GM19467 (cell line): ENCODE measurements around the gene DDIAS.
"Not testable (repeated sequence)": the region's sequence is repeated elsewhere in the genome, so short reads cannot be mapped to it uniquely, and the experiment has no call there.

Source experiments
- ATAC-seq: cut with Tn5 transposase; IDR thresholded peaks from one replicate; pipeline ENCODE4 v1.9.1; 2021; ENCODE audit warnings: mild to moderate bottlenecking, moderate library complexity; ENCODE audit not compliant: unreplicated experiment

Gene DDIAS, protein sequence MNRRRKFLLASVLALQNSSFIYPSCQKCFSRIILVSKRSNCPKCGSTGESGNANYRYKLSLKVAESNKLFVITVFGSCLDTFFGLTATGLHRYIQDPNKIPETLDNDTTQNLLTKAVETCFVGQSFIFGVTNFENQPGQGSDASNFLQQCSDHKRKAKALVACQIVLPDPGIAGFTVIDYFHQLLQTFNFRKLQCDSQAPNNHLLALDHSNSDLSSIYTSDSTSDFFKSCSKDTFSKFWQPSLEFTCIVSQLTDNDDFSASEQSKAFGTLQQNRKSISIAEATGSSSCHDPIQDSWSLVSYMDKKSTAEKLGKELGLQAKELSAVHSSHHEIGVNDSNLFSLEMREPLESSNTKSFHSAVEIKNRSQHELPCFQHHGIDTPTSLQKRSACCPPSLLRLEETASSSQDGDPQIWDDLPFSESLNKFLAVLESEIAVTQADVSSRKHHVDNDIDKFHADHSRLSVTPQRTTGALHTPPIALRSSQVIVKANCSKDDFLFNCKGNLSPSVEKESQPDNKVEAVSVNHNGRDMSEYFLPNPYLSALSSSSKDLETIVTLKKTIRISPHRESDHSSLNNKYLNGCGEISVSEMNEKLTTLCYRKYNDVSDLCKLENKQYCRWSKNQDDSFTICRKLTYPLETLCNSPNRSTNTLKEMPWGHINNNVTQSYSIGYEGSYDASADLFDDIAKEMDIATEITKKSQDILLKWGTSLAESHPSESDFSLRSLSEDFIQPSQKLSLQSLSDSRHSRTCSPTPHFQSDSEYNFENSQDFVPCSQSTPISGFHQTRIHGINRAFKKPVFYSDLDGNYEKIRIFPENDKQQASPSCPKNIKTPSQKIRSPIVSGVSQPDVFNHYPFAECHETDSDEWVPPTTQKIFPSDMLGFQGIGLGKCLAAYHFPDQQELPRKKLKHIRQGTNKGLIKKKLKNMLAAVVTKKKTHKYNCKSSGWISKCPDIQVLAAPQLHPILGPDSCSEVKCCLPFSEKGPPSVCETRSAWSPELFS

DNA sequence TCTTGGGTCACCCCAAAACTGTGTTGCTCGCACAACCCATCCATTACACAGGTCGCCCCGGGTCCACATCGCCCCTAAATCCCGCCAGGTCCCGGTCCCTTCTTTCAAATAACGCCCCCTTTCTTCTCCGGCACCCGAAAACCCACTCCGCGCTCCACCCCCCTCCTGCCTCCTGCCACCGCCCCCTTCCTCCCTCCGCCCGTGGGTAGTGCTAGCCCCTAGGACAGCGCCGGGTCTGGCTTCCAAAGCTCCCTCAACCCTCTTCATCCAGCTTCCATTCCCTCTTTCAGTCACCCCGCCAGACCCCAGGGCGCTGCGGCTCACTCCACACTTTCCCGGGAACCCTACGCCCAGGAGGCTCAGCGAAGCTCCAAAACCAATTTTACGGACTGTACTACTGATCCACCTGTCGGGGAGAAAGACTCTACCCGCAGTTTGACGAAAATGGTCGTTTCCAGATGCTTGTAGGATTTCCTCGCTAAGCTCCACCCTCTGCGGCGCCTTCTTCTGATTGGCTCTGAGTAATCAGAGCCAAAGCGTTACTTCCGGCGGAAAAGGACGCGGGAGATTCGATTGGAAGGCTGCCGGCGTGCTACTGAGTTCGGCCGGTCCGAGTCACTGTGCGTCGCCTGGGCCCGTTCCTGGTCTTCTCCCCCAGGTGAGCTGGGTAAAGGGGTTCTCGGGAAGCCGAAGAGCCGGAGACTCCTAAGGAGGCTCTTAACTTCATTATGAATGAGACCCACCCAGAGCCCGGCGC, at the start of gene DDIAS:
Gene DDIAS, plus strand, starts transcription at position 572 of the 757 bp plus-strand sequence. CDS start 13,003 bp downstream, outside the sequence.
- peak; percentile 67 for ATAC-seq

DNA sequence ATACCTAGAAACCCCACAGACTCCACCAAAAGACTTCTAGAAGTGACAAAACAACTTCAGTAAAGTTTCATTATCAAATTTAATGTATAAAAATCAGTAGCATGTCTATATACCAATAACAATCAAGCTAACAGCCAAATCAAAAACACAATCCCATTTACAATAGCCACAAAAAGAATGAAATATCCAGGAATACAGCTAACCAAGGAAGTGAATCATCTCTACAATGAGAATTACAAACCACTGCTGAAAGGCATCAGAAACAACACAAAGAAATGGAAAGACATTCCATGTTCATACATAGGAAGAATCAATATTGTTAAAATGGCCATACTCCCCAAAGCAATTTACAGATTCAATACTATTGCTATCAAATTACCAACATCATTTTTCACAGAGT, 47.3 kb upstream of the DDIAS start:
- no peak for ATAC-seq

DNA sequence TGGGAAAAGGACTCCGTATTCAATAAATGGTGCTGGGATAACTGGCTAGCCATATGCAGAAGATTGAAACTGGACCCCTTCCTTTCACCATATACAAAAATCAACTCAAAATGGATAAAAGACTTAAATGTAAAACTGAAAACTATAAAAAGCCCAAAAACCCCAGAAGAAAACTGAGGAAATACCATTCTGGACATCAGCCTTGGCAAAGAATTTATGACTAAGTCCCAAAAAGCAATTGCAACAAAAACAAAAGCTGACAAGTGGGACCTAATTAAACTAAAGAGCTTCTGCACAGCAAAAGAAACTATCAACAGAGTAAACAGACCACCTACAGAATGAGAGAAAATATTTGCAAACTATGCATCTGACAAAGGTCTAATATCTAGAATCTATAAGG, 46.6 kb upstream of the DDIAS start:
- ATAC-seq = not testable (repeated sequence)

GRCh38 chr11:82855616-82856015, 45.9 kb upstream of the DDIAS start:
- ATAC-seq = no peak

DNA sequence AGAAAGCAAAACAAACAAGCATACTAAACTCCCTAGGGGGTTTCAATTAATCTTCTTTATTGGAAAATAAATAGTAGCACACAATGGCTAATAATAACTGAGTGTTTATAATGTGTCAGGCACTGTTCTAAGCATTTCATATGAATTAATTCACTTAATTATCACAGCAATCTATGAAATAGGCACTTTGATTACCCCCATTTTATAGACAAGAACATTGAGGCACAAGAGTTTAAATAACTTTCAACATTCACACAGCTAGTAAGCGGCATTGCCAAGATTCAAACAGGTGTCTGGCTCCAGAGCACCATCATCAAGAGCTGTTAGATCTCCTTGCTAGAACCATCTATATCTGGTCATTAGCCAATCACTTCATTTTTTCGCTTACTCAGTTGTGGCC, 44.4 kb upstream of the DDIAS start:
- ATAC-seq = no peak

GRCh38 chr11:82858133-82858532, 43.4 kb upstream of the DDIAS start:
- ATAC-seq = no peak

- no peak for ATAC-seq
These were observed 42.9 kb upstream of the DDIAS start for GRCh38 chr11:82858556-82859091.

- no peak for ATAC-seq
These were observed 41.8 kb upstream of the DDIAS start for GRCh38 chr11:82859750-82860149.

- ATAC-seq = no peak
These were observed 39.2 kb upstream of the DDIAS start for GRCh38 chr11:82862379-82862778.

- ATAC-seq = no peak
These were observed 38.3 kb upstream of the DDIAS start for GRCh38 chr11:82863209-82863608.

- no peak for ATAC-seq
These were observed 37.3 kb upstream of the DDIAS start for GRCh38 chr11:82864268-82864667.

DNA sequence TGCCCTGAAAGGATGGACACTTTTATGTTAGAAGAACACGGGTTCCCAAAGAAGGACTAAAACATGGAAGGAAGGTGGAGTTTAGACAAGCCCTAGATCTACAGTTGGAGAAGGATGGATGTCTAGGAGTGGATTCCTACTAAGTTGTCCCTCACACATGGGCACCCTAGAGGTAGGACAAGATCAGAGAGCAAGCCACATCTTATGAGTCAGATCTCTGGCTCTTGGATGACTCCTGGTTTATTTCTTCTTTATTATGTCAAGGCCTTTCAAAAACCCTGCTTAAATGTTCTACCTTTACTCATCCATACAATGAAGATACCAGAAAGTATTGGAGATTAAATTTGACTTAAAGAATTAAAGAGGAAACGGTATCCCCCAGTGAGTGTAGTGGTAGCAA, 35.7 kb upstream of the DDIAS start:
- ATAC-seq = no peak

GRCh38 chr11:82867495-82868082, 33.9 kb upstream of the DDIAS start:
- no peak for ATAC-seq

DNA sequence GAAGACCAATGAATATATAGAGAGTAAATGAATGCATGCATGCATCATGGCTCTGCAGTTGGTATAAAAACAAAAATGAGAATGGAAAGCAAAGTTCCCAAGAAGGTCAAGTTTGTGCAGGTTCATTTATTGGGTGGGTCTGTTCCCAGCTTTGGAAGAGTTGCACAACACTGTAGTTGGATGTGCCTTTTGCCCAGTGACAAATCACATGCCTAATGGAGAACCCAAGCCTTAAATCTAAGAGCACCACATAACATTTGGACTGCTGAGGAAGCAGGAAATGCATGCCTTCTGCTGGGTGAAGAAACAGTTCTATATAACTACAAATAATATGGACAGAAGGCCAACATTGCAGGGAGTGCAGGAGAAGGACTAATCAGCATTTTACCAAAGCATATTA, 31.9 kb upstream of the DDIAS start:
- ATAC-seq = no peak

- no peak for ATAC-seq
These were observed 29.9 kb upstream of the DDIAS start for GRCh38 chr11:82871646-82872045.

DNA sequence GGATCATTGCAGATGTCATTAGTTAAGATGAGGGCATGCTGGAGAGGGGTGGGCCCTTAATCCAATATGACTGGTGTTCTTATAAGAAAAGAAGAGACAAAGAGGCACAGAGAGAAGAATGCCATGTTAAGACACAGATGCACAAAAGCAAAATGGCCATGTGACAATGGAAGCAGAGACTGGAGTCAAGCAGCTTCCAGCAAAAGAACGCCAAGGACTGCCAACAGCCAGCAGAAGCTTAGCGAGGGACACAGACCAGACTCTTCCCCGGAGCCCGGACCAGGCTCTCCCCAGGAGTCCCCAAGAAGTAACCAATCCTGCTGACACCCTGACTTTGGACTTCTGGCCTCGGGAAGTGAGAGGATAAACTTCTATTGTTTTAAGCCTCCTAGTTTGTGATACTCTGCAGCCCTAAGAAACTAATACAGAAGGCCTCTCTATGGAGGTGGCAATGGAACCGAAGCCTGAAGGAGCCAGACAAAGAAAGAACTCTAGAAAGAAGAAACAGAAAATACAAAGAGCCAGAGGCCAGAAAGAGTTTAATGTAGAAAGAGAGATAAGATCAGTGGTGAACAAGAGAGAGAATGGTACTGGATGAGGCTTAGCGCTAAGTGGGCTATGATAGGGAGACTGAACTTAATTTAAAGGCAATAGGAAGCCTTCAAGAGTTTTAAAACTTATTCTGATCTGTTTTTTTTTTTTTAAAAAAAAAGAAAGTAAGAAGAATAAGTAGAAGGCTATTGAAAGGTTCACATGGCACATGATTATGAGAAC, 29.0 kb upstream of the DDIAS start:
- ATAC-seq = no peak

DNA sequence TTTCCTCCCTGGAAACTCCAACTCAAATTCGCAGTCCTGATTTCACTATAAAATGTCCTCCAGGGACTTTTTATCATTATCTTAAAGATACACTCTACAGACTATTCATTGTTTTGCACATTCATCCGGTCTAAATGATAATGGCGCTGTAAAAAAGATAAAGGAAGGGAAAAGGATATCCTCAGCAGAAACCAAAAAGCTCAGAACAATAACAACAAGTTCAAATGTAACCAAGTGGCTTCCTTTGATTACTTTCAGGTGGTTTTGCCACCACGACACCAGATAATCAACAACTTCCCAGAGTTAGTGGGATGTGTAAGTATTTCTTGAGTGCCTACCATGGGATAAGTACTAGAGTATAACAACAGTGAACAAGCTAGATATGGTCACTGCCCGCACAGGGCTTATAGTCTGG, 27.6 kb upstream of the DDIAS start:
- no peak for ATAC-seq

GRCh38 chr11:82874646-82875523, 26.7 kb upstream of the DDIAS start:
- no peak for ATAC-seq

- ATAC-seq = no peak
These were observed 17.7 kb upstream of the DDIAS start for GRCh38 chr11:82883853-82884252.
